ENCODE data around the gene KCNC3.

DNA sequence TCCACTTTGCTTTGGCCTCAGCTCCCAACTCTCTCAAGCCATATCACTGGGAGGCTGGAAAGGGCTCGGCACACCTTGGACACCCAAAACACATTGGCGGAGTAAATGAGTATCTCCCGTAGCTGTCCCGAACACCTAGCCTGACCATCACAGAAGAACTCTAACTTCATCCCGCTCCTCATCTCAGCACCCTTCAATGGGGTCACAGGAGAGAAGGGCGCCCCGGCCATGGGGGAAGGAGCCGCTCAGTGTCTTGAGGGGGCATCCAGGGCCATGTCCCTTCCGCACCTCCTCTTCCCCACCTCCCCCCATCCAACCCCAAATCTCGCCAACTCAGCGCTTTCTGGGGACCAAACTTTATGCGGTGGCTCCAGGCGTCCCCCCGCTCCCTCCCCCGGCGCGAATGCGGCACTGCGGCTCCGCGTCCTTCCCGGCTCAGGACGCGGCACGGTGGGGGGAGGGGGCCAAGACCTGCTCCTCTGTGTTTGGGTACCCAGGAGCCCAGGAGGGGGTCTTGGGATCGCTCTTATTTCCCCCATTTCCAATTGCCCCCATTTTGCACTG is 3.0 kb downstream of the KCNC3 start:
- TF ChIP-seq, protein P1, sequence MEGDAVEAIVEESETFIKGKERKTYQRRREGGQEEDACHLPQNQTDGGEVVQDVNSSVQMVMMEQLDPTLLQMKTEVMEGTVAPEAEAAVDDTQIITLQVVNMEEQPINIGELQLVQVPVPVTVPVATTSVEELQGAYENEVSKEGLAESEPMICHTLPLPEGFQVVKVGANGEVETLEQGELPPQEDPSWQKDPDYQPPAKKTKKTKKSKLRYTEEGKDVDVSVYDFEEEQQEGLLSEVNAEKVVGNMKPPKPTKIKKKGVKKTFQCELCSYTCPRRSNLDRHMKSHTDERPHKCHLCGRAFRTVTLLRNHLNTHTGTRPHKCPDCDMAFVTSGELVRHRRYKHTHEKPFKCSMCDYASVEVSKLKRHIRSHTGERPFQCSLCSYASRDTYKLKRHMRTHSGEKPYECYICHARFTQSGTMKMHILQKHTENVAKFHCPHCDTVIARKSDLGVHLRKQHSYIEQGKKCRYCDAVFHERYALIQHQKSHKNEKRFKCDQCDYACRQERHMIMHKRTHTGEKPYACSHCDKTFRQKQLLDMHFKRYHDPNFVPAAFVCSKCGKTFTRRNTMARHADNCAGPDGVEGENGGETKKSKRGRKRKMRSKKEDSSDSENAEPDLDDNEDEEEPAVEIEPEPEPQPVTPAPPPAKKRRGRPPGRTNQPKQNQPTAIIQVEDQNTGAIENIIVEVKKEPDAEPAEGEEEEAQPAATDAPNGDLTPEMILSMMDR (conservative IDR thresholded peaks at IDR 0.05; ENCODE audit: low read length): no peak
- TF ChIP-seq EZH2phosphoT487 (IDR thresholded peaks at IDR 0.05; ENCODE audit: borderline replicate concordance): no peak

All from Loucy (cell line).